HG03521 (cell line): ENCODE results near the gene SFXN5.
"Not testable (repeated sequence)": the region's sequence is repeated elsewhere in the genome, so short reads cannot be mapped to it uniquely, and the experiment has no call there.

Experiments
- ATAC-seq: cut with Tn5 transposase; IDR thresholded peaks from one replicate; pipeline ENCODE4 v1.9.1; 2021; ENCODE audit warnings: mild to moderate bottlenecking, moderate library complexity; ENCODE audit not compliant: unreplicated experiment

Gene SFXN5

DNA sequence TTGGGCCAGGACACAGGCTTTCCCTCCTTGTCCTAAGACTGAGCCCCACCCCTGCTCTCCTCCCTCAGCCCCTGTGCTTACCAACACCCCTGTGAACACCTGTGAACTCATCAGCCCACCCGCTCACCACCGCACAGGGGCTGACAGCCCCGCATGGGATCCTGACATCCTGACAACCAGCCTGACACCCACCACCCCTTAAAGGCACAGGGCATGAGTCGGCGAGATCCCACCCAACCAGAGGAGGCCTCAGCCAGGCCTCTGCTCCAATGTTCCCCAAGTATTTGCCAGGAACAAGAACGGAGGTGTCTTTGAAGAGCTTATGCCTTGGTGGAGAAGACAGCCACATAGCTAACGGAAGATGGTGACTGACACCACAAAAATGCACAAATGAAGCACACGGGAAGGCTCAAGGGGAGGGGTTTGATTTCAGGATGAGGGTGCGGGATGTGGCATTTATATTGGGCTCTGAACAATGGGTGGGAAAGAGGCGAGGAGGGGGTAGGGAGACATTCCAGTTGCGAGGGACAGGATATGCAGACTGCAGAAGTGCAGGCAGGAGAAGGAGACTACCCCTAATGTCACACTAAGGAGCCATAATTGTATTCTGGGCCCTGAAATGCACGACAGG, 30.2 kb upstream of the SFXN5 start:
- ATAC-seq, result no peak

DNA sequence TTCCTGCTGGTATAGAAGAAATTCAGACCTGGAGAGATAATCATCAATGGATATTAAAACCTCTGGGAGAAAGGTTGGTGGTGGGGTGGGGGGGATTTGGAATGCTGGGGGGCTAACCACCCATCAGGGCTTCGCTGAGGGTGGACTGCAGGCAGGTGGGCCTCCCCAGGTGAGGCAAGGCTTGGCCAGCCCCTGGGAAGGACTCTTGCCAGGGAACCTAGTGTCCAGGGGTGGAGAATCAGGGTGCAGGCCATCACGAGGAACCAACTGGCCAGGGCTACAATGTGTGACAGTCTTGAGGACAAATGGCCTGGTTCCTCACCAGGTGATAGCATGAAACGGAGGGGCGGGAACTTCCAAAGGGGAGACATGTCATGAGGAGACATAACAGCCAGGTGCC, 29.4 kb upstream of the SFXN5 start:
- no peak for ATAC-seq

DNA sequence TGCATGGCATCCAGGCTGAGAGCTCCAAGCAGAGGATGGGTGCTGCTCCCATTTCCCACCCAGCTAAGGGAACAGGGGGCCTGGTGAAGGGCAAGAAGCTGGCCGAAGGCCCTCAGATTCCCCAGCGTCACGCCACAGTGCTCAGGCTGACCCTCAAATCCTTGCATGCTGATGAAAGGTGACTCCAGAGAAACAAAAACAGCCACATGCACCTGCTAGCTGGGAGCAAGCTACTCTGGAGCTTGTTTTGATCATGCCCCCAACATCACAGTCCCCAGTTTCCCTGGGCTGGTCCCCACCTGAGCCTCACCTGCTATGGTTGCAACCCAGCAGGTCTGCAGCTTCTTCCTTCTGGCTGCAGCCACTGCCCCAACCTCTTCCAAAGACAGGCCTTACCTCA, 28.0 kb upstream of the SFXN5 start:
- no peak for ATAC-seq

DNA sequence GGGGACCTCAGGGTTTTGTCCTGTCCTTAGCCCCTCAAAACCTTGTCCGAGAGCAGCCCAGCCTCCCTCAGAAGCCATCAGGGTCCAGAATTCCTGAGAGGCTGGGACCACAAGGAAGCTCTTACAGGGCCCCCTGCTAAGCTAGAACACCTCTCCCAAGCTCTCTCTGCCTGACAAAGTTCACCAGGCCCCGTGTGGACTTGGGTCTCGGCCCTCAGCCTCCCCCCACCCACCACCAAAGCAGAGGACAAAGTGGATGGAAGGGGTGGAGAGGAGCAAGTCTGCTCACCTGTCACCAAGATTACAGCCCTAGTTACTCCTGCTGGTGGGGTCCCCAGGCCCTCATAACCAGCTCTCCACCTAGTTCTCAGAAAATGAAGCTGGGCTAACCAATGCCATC, 24.4 kb upstream of the SFXN5 start:
- no peak for ATAC-seq

DNA sequence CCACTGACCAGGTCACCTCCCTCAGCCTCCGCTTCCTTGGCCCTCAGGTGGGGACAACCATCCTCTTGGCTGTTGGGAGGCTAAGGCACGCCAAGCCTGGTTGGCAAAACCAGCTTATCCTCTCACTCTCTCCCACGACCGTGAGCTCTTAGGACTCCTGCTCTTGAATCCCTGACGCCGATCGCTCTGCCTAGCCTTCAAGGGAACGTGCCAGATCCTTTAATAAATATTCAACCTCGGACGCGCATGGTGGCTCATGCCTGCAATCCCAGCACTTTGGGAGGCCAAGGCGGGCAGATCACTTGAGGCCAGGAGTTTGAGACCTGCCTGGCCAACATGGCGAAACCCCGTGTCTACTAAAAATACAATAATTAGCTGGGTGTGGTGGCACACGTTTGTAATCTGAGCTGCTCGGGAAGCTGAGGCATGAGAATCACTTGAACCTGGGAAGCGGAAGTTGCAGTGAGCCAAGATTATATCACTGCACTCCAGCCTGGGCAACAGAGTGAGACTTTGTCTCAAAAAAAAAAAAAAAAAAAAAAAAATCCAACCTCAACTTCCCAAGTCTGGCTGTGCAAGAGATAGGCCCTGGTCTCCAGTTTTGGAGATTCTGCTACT, 22.2 kb upstream of the SFXN5 start:
- ATAC-seq, result not testable (repeated sequence)

DNA sequence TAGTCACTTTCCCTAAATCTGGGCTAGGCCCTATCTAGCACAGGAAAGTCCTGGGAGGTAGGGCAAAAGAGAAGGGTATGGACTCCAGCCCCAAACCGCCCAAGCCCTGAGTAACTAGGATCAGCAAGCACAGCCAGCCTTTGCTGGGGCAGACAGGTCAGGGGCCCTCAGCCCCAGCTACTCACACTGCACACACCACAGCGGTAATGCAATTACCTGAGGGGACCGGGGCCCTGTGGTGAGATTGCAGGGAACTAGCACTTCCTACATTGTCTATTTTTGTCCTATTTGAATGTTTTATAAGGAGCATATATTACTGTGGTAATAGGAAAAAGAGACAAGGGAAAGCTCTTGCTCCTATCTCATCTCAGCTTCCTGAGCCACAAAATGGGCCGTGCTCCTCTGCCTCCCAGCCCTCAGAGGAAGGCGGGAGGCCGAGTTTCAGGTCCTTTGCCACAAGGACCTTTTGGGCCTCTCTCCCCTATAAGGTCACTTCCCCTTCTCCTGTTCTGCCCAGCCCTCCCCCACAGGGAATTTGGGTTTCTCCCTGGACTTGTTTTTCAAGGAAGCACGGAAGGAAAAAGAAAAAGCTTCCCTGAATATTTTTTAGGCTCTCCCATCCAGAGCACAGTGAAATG, 20.8 kb upstream of the SFXN5 start:
- ATAC-seq, result no peak

DNA sequence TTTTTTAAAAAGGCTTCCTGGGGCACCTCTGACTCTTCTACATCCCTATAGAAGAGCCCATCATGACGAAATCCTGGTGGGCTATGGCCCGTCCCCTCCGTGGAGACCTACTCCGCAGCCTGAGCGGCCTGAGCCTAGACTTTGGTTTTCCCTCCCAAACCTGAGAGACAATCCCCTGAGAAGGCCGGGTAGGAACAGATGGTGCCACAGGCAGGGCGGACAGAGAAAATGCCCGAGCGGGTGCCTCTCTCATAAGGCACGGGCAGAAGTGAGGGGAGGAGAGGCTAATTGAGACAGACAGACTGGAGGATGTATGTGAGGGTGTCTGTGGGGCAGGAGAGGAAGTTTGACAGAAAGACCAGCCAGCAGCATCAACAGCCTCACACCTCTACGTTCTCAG, 20.2 kb upstream of the SFXN5 start:
- no peak for ATAC-seq

DNA sequence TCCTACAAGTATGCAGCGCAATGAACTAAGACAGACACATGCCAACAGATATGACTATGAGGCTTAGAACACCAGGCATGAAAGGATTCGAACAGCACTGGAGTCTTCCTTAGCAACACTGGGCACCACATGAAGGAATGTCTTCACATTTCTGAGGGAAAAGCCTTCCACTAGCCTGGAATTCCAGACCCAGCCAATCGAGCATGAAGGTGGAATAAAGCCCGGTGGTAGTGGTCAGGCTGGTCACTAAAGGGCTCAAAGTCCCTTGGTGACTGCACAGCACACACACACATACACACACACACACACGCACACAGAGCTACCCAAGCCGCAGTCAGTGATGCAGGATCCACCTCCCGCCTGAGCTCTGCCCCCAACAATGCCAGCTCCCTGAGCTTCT, 19.7 kb upstream of the SFXN5 start:
- ATAC-seq, result no peak

DNA sequence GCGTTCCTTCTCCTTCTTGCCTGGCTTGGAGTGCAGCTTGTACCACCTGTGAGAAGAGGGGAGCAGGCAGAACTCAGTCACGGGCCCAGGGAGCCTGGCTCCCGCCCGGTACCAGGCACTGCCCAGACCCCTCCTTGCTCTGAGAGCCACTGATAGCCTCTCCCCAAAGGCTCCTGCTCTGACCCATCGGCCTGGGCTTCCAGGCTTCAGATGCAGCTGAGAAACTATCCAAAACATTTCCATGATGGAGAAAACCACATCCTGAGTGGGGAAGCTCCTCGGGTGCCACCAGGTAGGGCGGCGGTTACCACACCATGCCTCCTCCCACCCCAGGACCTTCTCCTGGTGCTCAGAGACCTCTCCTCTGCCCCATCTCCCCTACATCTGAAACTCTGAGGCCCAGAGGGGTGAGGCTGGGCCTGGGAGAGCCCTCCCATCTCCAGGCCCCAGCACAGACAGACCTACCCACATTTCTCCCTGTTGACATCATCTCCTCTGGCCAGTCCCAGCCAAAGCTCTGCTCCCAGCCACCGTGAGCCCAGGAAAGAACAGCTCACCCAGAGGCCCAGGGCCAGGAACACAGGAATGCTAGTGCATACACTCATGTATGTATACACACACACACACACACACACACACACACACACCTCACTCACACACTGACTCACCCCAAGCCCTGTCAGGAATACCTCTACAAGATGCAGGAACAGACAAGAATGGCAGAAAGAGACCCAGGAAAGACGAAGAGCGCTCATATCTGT, 17.9 kb upstream of the SFXN5 start:
- no peak for ATAC-seq

DNA sequence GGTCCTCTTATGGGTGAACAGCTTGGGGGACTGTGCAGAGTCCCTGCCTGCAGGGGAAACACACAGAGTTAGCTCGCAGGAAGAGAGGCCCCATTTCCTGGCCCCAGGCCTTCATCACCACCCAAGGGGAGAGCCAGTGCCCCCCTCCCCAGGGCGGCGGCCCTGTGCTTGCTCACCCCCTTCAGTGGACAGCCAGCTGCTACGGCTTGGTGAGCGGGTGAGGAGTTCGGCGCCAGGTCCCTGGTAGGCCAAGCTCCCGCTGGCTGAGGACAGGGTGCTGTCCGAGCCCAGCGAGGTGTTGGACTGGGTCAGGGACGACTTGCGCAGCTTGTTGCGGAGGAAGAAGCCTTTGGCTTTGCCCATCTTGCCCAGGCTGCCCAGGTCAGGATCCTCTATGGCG, 17.2 kb upstream of the SFXN5 start:
- no peak for ATAC-seq

DNA sequence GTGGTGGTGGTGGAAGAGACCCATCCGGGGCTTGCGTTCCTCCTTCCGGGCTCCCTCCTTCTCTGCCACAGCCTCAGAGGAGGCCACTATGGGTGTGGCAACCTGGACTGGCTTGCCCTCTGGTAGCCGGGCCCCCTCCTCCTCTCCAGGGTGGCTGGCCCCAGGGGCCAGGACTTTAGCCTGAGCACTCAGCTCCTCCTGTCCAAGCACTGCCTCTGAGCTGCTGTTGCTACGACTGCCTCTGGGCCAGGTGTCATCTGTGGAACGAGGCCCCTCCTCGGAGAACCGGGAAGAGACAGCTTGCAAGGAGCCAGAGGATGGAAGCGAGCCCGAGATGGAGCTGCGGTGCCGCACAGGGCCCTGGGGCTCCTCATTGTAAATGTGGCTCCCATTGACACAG, 16.7 kb upstream of the SFXN5 start:
- ATAC-seq, result no peak

DNA sequence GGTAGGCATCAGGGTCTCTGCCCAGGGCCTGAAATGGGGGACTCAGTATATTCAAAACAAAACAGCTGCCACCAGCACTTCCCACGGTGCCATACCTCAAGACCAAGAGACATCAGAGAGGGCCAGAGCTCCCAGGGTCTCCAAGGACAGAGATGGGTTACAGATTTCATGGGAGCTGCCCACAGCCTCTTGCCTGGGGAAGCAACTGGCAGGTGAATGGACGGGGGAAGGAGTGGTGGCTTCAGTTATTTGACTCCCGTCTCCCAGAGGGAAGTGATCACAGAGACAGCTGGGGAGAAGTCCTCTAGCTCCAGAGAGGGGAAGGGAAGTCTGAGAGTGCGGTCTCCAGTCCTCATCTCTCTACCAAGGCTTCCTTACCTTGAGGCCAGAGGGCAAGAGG, 15.8 kb upstream of the SFXN5 start:
- ATAC-seq, result no peak

DNA sequence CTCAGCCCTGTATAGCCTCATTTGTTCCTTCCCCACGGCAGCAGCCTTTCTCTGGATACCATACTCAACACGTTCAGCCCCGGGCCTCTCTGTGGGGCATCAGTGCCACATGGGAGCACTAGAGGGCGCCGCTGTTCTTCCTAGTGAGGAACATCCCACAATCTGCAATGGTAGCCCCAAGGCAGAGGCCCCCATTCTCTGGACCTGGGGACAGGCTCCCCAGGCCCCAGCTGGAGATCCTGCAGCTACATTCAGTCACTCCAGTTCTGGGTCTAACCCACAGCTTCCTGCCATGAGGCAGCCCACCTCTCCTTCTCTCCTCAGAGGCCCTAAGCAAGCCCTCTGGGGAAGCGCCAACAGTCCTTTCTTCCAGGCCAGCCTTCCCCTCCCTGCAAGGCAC, 14.2 kb upstream of the SFXN5 start:
- peak; percentile 86 for ATAC-seq

DNA sequence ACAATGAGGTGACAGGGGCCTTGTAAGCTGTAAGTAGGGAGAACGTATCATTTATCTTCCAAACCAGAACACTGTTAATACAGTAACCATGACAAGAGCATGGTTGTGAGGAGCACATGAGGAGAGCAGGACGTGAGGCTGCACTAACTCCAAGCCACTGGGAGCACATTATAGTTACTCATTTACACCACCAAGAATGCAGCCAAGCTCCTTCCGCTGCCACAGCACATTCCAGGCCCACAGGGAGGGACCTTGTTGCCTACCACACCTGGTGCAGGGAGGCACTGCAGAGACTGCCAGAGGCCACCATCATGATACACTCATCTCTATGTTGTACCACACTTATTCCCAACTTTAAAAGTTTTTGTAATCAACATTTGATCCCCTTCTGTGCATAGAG, 13.5 kb upstream of the SFXN5 start:
- ATAC-seq, result no peak

DNA sequence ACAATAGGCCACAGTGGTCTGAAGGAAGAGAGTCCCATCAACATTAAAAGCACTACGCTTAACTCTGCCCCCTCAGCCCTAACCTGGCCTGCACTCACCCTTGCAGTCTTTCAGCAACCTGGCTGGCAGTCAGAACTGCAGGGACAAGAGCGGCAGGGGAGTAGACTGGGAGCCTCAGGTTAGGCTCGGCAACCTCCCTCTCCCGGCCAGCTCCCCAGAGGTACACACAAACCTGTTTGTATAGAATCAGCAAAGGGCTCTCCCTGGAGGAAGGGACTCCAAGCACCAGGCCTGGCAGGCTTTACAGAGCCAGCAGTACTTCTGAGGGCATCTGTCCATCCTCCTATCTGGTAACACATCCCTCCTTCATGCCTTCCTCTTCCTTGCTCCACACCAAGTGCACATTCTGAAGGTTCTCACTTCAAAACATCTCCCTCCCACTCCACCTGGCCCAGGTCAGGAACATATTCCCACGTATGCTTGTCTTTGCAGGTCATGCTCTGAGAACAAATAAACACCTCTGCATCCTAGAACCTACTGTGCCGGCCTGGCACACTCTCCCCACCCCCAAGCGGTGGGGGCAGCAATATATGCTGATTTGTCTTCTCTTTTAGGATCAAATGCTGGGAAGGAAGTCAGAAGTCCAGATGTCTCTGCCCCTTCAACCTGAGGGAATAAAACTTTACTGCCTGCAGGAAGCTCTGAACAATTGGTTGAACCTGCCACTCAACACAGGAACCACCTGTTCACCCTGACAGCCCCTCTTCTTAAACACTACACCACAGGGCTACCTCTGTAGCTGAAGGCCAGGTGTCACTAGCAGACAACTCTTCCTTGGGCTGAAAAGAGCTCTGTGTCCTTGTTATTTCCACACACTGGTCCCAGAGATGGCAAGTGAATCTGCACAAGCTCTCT, 12.6 kb upstream of the SFXN5 start:
- no peak for ATAC-seq

DNA sequence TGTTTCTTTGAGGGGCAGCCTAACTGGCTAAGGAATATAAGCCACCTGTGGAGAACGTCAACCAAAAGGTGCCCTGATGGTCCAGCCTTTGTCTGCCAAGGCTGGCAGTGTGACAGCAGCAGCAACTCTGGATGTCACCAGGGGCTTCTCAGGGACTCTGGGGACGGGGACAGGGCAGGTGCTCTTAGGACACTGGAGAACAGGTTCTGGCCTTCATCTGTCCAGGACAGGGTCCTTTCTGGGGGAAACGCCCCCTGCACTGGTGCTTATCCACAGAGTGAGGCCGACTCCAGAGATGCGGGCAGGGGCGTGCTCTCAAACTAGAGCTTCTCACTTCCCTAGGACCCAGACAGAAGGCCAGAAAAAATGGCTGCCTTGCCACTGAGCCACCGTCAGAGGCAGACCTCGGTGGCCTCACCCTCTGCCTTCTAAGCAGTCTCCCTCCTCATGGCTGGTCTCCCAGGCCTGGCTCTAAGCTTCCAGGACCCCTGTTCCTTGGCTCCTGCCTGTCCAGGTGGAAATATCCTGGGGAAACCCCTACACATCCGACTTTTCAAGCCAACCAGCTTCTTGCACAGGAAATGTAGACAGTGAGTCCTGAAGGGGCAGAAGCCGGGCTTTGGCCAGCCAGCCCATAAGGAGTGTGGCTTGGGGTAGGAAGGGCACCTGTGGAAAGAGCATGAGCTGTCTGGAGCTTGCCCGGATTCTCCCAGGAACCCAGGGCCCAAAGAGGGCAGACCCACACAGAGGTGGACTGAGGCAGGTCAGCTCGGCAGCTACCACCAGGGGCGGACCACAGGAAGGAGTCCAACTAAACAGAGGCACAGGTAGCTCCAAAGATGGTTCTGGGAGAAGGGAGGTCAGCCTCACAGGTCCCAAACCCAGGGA, 11.3 kb upstream of the SFXN5 start:
- no peak for ATAC-seq

DNA sequence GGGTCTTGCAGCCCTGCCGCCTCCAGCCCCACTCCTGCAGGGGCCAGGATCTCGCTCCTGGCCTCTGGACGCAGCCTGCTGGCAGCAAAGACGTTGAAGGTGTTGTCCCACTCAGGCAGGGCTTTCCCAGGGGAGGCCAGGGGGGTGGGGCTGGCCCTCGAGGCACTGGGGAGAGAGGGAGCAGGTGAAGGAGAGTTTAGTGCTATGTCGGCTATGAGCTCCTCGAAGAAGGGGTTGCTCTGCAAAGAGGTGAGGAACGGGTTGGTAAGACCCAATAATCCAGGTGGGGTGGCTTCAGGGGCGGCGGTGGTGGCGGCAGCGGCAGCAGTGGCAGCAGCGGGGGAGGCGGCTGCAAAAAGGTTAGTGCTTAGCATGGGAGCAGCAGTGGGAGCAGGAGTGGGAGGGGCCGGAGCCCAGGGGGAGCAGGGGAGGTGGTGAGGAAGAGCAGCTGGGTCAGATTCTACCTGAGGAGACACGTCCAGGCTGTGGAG, 9.7 kb upstream of the SFXN5 start:
- no peak for ATAC-seq

DNA sequence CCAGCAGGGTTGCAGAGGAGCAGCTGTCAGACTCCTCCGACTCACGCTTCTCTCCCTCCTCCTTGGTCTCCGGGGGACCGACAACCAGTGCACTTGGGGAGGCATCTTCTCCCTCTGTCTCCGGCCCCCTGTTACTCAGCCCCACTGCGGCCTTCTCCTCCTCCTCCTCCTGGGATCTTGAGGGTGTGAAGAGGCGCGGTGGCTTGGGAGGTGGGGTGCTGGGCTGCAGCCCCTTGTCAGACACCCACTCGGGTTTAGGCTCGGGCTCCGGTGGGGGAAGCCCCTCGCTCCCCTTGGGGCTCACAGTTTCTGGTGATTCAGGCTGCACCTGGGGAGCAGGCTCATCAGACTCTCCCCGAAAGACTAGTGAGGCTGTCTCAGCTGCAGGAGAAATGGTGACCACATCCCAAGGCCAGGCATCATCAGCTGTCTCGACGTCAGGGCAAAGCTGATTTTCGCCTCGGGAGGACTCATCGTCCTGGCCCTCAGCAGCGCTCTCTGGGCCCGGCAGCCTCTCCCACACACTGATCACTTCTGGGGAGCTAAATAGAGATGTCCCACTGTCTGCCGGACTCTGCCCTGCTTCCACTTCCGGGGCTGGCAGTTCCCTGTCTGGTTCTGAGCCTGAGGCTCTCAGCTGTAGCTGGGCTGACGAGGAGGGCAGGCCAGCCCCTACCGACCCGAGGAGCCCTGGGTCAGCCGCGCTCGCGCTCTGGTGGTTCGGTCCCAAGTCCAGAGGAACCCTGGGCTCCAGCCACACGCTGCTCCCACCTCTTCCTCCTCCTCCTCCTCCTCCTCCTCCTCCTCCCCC, 9.0 kb upstream of the SFXN5 start:
- ATAC-seq, result no peak

DNA sequence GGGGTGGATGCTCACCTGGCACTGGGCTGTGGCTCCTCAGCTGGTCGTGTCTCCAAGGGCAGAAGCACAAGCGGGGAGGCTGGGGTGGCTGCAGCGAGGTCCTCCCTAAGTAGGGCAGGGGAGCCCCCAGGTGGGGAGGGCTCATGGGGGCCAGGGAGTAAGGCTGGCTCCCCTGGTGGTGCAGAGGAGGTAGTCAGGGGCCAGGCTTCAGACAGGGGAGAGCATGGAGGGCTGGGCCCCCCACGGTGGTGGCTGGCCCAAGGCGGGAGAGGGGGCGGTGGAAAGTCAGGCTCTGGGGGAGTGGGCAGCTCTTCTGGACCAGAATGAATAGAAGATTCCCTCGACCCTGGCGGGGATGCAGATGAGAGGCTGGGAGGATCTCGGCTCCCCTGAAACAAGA, 8.1 kb upstream of the SFXN5 start:
- ATAC-seq, result no peak
